ENCODE measurements around the gene PDGFA. TPM values are rescaled to one million over a fixed set of nuclear protein-coding genes. Genes with fewer than 3 reads are reported as not detected.

The PDGFA gene
- total RNA-seq, 4 donors from 2014 or later = 5.1 to 13.5 (median 8.5) TPM

DNA sequence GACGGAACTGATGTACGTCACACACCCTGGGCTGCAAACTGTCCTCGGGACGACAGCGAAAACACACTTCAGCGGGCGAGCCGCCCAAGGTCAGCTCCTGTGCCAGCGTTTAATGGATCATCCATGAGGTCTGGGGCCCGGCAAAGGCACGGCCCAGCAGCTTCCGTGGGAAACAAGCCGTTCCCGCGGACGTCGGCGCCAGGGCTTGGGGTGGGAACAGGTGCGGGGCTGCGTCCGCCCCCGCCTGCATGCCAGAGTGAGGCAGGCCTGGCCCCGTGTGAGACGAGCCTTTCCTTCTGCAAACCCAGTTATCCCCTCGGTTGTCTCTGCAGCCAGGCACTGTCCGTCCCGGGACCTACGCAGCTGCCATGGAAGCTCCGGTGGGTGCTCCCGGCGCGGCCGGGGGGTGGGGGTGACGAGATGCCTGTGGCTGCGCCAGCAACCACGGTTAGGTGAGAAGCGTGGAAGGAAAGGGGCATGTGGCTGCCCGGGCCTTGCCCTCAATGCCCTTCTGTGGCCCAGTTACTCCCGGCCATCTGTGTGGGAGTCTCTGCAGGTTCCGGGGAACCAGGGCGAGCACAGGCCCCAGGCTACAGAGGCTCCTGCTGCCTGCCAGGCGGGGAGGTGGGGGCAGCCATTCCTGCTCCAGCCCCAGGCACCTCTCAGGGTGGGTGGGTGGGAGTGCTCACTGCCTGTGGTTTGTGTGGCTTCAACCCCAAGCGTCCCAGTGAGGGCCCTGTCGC lies 42.2 kb upstream of the PDGFA start:
- no peaks in the 10 kb centered on the region for H3K4me1 ChIP-seq
- no peaks in the 10 kb centered on the region for H3K27me3 ChIP-seq
- intact Hi-C loops (cut with DNase I) = no loop called here
- TF ChIP-seq, protein P1, sequence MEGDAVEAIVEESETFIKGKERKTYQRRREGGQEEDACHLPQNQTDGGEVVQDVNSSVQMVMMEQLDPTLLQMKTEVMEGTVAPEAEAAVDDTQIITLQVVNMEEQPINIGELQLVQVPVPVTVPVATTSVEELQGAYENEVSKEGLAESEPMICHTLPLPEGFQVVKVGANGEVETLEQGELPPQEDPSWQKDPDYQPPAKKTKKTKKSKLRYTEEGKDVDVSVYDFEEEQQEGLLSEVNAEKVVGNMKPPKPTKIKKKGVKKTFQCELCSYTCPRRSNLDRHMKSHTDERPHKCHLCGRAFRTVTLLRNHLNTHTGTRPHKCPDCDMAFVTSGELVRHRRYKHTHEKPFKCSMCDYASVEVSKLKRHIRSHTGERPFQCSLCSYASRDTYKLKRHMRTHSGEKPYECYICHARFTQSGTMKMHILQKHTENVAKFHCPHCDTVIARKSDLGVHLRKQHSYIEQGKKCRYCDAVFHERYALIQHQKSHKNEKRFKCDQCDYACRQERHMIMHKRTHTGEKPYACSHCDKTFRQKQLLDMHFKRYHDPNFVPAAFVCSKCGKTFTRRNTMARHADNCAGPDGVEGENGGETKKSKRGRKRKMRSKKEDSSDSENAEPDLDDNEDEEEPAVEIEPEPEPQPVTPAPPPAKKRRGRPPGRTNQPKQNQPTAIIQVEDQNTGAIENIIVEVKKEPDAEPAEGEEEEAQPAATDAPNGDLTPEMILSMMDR (IDR thresholded peaks at IDR 0.05) = no peak
- TF ChIP-seq POLR2A (IDR thresholded peaks at IDR 0.05) = no peak
- no peak for DNase-seq
- WGBS, 2 donors = 91 to 100% methylated on average over 2 to 16 of the region's 44 CpGs
- no peaks in the 10 kb centered on the region for H3K36me3 ChIP-seq
- H3K4me3 ChIP-seq = no peak overlapping the region
- H3K9me3 ChIP-seq = no peaks in the 10 kb centered on the region
- no peak overlapping the region for H3K27ac ChIP-seq

DNA sequence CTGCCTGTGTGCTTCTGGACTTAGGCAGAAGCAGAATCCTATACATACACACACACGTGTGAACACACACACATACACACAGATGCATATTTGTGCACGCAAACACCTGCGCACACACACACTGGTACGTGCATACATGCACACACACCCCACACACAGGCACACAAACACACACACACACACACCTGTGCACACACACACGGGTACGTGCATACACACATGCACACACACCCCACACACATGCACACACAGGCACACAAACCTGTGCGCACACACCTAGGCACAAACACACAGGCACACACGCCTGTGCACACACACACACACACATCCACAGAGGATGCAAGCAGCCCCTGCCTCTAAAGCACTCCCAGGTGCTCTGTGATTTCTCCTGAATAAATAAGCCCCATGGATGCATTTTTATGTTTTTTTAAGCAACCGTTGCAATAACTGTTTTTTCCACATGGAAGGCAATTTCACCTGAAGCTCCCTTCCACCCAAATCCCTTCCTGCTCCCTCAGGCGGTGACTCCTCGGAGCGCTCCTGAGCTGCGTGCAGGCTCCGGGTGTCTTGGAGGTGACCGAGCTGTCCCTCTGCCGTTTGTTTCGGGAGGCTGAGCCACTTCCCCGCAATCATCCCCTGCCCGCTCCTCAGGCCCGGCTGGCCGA lies 41.5 kb upstream of the PDGFA start:
- intact Hi-C loops (cut with DNase I) = no loop called here

GRCh38 chr7:559396-559705 lies 39.7 kb upstream of the PDGFA start:
- Histone ChIP-seq H3K4me3 (no peak overlapping the region), H3K4me1 (no peaks in the 10 kb centered on the region), H3K9me3 (no peaks in the 10 kb centered on the region), H3K27ac (no peak overlapping the region), H3K36me3 (no peaks in the 10 kb centered on the region), H3K27me3 (no peaks in the 10 kb centered on the region)
- 88 to 92% methylated on average over 9 of the region's 21 CpGs for WGBS, 2 donors
- TF ChIP-seq POLR2A (IDR thresholded peaks at IDR 0.05) = no peak
- TF ChIP-seq, protein P1 (IDR thresholded peaks at IDR 0.05) = no peak
- intact Hi-C loops (cut with DNase I) = no loop called here
- DNase-seq = no peak

More for the DNA sequence above, 41.5 kb upstream of the PDGFA start:
- H3K4me3 ChIP-seq = no peak overlapping the region
- H3K27ac ChIP-seq = no peak overlapping the region
- no peaks in the 10 kb centered on the region for H3K36me3 ChIP-seq
- no peaks in the 10 kb centered on the region for H3K27me3 ChIP-seq
- WGBS, 2 donors = 84 to 93% methylated on average over 11 to 12 of the region's 21 CpGs
- DNase-seq = no peak
- H3K9me3 ChIP-seq = no peaks in the 10 kb centered on the region
- no peaks in the 10 kb centered on the region for H3K4me1 ChIP-seq
- TF ChIP-seq, protein P1 (IDR thresholded peaks at IDR 0.05) = no peak
- TF ChIP-seq POLR2A (IDR thresholded peaks at IDR 0.05) = no peak

DNA sequence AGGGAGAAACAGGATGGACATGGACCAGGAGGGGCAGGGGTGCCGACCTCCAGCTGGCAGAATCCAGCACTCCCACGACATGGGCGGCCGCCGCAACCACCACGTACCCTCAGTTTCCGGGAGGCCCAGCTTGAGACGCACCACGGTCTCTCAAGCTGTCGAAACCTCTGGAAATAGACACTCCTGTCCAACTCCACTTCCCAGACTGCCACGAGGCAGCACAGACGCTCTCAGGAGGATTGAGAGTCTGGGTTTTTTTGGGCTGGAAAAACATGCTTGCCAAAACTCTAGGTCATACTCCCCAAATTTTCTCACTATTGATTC lies 37.9 kb upstream of the PDGFA start:
- peak overlapping the region in 1 of 4 donors; percentile 5 for H3K27ac ChIP-seq
- H3K36me3 ChIP-seq = no peaks in the 10 kb centered on the region
- WGBS, 2 donors = 95% methylated on average over 8 to 12 of the region's 12 CpGs
- H3K4me1 ChIP-seq = no peaks in the 10 kb centered on the region
- no peaks in the 10 kb centered on the region for H3K27me3 ChIP-seq
- H3K9me3 ChIP-seq = no peaks in the 10 kb centered on the region
- TF ChIP-seq, protein P1 (IDR thresholded peaks at IDR 0.05) = no peak
- TF ChIP-seq POLR2A (IDR thresholded peaks at IDR 0.05) = no peak
- no peak overlapping the region for H3K4me3 ChIP-seq
- no peak for DNase-seq
- intact Hi-C loops (cut with DNase I) = no loop called here

DNA sequence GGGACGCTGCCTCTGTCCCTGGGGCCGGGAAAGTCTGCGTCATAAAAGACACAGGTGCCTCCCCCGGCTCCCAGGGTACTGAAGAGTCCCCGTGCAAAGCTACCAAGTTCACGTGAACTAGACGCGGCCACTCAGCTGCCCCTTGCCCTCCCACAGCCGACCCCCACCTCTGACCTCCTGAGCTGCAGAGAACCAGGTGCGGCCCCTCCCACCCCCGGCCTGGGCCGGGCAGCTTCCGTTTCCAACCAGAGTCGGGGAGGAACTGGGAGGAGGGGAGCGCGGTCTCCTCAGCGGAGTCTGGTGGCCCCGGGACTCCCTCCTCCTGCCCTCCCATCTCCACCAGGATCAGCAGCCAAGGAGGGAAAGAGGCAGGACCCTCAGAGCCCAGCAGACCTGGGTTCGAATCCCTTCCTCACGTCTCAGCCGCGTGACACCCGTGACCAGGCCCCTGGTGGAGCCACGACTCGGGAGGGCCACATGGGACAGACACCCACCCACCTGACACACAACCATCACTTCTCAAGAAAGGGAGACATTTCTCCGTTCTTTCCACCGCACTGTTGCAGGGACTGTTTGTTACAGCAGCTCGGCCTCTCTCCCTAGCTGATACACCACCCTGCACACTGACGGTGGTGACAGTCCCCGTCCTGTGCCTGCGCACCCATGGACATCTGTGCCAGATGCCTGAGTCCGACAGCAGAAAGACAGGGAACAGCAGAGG lies 37.4 kb upstream of the PDGFA start:
- no peak for DNase-seq
- peak overlapping the region in 1 of 4 donors; percentile 5 for H3K27ac ChIP-seq
- no peaks in the 10 kb centered on the region for H3K27me3 ChIP-seq
- no peak overlapping the region for H3K4me3 ChIP-seq
- TF ChIP-seq POLR2A (IDR thresholded peaks at IDR 0.05) = no peak
- TF ChIP-seq, protein P1 (IDR thresholded peaks at IDR 0.05) = no peak
- 93 to 100% methylated on average over 9 to 15 of the region's 32 CpGs for WGBS, 2 donors
- H3K4me1 ChIP-seq = no peaks in the 10 kb centered on the region
- H3K9me3 ChIP-seq = no peaks in the 10 kb centered on the region
- H3K36me3 ChIP-seq = no peaks in the 10 kb centered on the region
- intact Hi-C loops (cut with DNase I) = no loop called here

All from esophagus squamous epithelium (tissue), 5 donors.